Measurements from ENCODE around the gene HPCA.
A peak's percentile ranks its signal among the peaks of the same experiment; 100 is the strongest.
"Not testable (repeated sequence)": the region's sequence is repeated elsewhere in the genome, so short reads cannot be mapped to it uniquely, and the experiment has no call there.

Gene HPCA

DNA sequence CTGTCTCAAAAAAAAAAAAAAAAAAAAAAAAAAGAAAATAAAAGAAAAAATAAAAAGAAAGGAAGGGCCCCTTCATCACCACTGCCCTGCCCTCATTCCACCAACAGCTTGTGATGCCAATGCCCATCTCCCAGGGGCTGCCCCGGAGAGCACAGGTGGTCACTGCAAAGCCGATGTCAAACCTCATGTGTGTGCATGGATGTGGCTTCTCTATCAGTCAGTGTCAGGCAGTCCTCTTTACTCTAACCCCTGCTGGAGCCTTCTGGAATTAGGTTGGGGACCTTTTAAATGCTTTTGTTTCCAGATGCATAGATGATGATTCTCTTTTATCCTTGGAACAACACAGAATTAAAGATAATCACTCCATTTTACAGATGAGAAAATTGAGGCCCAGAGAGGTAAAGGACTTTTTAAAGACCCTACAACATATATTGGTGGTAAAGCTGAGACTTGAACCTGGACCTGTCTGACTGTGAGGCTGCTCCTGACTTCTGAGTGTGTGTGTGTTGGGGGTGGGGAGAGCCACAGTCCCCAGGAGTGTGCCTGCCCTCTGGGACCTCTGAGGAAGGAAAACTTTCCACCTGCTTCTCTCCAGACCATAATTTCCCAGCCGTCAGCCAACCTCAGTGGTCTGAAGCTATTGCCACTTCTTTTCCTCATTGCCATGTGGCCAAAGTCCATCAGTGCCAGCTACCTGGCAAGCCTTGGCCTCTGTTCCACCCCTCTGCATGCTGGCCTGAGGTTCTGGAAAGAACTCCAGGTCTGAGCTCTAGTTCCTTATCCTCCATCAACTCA is 17.9 kb downstream of the HPCA start:
- FAIRE-seq = no peak

DNA sequence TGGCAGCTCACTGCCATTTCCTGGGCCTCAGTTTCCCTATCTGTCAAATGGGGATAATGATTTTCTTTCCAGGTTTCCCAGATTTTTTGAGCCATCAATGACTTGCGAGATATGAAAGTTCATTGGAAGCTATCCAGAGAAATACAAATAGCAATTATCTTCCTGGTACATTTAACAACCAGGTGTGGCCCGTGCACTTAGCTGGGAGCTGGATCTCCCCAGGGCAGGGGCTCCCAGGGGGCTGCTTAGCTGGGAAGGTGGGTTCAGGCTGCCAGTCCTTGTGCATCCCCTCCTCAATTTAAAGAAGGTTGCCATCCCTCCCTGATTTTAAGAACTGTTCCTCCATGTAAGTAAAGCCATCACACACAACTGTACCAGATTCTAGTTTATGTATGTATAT is 18.5 kb downstream of the HPCA start:
- no peak for FAIRE-seq

GRCh38 chr1:32905588-32905987 is 19.3 kb downstream of the HPCA start:
- FAIRE-seq = not testable (repeated sequence)

- FAIRE-seq = no peak
Observed at GRCh38 chr1:32906654-32907053, 20.4 kb downstream of the HPCA start.

DNA sequence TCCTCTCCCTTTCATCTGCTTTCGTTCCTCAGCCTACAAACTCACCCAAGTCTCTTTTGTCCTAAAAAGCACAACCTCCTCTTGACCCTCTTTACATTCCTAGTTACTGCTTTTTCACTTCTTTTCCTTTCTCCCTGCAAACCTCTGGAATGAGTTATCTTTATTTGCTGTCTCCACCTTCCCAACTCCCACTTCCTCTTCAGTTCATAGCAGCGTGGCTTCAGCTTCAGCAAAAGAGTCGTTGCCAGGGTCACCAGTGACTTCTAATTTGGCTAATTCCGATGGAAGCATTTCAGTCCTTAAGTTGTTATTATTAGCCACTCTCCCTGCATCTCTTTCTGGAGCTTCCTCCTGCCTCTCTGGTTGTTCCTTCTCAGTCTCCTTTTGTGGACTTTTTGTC is 21.1 kb downstream of the HPCA start:
- no peak for FAIRE-seq

DNA sequence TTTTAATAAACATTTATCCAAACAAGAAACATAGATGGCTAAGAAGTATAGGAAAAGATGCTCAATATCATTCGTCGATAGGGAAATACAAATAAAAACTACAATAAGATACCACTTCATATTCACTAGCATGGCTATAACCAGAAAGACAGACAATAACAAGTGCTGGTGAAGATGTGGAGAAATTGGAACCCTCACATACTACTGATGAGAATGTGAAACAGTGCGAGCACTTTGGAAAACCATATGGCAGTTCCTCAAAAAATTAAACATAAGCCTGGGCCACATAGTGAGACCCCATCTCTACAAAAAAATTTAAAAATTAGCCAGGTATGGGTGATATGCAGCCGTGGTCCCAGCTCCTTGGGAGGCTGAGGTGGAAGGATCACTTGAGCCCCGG is 24.0 kb downstream of the HPCA start:
- no peak for FAIRE-seq

DNA sequence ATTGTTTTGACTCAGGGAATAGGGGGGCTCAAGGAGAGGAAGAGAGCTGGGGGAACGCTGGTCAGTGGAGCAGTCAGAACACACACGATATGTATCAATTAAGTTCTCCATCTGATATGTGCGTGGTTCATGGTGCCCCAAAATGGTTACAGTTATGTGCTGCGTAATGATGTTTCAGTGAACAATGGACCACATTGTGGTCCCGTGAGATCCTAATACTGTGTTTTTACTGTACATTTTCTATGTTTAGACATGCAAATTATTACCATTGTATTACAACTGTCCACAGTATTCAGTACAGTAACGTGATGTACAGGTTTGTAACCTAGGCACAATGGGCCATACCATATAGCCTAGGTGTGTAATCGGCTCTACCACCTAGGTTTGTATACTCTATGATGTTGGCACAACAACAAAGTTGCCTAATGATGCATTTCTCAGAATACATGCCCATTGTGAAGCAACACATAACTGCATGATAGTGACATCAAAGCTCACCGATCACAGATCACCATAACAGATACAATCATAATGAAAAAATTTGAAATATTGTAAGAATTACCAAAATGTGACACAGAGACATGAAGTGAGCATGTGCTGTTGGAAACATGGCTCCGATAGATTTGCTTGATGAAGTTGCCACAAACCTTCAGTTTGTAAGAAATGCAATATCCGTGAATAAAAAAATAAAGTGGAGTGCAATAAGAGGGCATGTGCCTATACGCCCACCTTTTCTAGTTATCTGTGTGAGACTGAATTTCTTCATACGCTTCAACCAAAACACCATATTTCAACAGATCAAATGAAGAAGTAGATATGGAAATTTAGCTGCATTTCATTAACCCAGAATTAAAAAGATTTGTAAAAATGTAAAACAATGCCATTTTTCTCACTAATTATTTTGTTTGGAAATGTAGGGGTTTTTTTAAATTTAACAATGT is 29.7 kb downstream of the HPCA start:
- FAIRE-seq = peak; percentile 33

DNA sequence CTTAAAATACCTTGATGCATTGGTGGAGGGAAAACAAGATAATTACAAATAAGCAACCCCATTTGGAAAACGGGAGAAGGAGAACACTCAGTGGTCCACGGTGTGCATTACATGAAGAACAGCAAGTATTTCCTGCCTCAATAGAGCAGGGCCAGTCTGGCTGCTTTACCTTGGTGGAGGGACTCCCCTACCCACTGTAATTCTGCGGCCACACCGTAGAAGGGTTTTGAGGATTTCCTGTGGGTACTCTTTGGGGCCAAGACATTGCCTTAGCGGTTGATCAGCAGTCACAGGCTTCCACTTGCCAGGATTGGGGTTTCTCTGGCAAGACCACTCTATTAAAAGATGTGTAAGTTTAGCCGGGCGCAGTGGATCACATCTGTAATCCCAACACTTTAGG is 31.2 kb downstream of the HPCA start:
- no peak for FAIRE-seq

GRCh38 chr1:32918179-32918578 is 31.9 kb downstream of the HPCA start:
- FAIRE-seq = no peak

DNA sequence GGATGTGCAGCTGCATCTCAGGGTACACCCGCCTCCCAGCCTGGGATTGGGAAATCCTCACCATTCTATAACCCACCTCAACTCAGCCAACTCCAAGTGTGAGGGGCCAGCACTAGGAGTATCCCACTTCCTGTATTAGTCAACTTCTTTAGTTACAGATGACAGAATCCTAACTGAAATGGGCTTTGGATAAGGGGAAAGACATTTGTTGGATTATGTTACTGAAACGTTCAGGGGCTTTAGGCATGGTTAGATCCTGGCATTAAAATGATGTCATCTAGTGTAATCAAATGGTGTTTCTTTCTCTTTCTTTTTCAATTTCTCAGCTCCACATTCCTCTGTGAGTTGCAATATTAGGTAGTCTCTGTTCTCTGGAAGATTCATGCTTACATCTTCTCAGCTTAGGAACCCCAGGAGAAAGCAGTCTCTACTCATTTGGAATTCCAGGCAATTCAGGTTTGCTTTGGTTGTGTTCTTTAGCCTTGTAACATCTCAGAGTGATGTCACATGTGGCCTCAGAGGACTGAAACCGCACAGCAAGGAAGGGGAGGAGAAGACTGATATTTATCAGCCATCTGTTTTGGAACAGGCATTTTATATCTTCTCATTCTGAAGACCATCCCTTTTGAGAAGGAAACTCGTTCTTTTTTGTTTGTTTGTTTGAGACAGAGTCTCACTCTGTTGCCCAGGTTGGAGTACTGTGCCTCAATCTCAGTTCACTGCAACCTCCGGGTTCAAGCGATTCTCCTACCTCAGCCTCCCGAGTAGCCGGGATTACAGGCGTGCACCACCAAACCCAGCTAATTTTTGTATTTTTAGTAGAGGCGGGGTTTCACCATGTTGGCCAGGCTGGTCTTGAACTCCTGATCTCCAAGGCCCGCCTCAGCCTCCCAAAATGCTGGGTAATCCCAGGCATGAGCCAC is 33.8 kb downstream of the HPCA start:
- no peak for FAIRE-seq

GRCh38 chr1:32920833-32921232 is 34.5 kb downstream of the HPCA start:
- FAIRE-seq = no peak

DNA sequence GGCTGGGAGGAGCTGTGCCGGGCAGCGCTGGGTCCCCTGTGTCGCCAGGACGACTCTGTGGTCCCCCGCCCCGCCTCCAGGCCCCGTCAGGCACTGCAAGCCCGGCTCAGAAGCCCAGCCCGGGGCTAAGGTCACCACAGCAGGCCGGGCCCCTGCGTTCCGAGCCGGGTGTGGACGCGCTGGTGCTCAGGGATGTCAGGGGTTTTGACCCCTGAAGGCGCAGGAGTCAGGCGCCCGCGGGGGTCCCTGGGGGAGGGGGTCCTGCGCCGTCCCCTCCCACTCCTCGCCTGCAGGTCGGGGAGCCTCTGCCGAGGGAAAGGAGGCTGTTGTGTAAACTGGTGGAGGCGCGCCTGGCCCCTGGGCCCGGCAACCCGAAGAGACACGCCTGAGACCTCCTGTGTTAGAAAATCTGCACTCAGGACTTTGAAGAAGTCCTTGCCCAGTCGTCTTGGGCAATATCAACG is 38.6 kb downstream of the HPCA start:
- no peak for FAIRE-seq

- FAIRE-seq = no peak
Observed at GRCh38 chr1:32925403-32926162, 39.3 kb downstream of the HPCA start.

GRCh38 chr1:32926562-32926961 is 40.3 kb downstream of the HPCA start:
- FAIRE-seq = no peak

GRCh38 chr1:32927441-32927840 is 41.1 kb downstream of the HPCA start:
- FAIRE-seq = no peak

DNA sequence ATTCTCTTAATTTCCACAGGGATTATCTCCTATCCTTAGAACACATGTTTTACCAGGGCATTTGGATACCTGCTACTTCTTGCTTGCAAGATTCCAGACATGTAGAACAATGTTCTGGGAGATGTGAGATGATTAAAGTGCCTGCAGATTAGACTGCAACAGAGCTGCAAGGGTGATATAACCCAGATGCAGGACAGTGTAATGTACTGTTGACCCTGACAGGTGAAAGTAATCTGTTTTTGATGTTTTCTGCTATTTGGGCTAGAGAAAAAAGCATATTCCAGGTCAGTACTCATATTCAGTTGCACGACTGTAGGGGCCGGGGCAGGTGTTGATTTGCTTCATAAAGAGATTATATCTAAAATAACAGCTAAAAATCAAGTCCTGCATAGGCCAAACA is 42.0 kb downstream of the HPCA start:
- FAIRE-seq = no peak

- FAIRE-seq = no peak
Observed at GRCh38 chr1:32928715-32929114, 42.4 kb downstream of the HPCA start.

DNA sequence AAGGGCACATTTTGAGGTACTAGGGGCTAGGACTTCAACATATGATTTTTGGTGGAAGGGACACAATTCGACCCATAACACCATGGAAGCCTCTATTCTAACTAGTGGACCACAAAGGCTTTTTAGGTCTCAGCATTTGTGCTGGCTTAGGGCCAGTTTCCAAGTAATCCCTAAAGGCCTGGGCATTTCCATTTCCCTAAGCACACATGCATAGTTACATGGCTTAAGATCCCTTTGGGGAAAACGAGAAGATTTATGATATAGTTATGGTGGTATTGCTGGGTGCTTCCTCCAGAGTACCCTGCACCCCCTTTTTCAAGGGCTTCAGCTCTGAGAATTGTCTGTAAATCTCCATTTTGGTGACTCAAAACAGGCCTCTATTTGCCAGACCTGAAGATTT is 43.1 kb downstream of the HPCA start:
- FAIRE-seq = no peak

GRCh38 chr1:32931760-32932159 is 45.5 kb downstream of the HPCA start:
- FAIRE-seq = no peak

- no peak for FAIRE-seq
Observed at GRCh38 chr1:32933742-32934322, 47.5 kb downstream of the HPCA start.

GRCh38 chr1:32934535-32934934 is 48.2 kb downstream of the HPCA start:
- FAIRE-seq = no peak

- FAIRE-seq = no peak
Observed at GRCh38 chr1:32937061-32937460, 50.8 kb downstream of the HPCA start.

Measured in G401.6 (cell line).